ENCODE results near the gene PDE2A. TPM values are rescaled to one million over a fixed set of nuclear protein-coding genes. Genes with fewer than 3 reads are reported as not detected.
A peak's percentile ranks its signal among the peaks of the same experiment; 100 is the strongest.

The PDE2A gene
- total and polyA plus RNA-seq, 3 donors from 2014 or later, result 14.1 to 20.6 (median 15.2) TPM

DNA sequence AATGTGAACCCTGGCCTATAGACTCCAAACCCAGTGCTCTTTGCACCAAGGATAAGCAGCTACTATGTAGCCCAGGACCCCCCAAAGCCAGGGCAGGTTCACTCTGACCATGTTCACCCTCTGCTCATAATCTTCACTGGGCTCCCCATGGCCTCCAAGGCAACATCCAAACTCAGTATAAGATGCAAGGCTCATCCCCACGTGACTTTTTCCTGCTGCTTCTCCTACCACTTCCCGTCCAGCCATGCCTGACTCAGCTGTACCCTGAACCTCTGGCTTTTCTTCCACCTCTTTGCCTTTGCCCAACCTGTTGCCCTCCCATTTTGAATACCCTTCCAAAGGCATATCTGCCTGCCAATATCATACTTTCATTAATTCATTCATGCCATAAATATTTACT lies 27.8 kb downstream of the PDE2A start:
- H3K4me1 ChIP-seq, result peaks cover 13% of the 10 kb centered on the region
- WGBS, 2 donors, result 82 to 88% methylated on average over 2 of the region's 2 CpGs
- intact Hi-C loops (cut with DNase I; ENCODE audit: low total_unique reads), result no loop called here
- no peaks in the 10 kb centered on the region for H3K27me3 ChIP-seq
- H3K27ac ChIP-seq, result no peak overlapping the region
- no peaks in the 10 kb centered on the region for H3K36me3 ChIP-seq (ENCODE audit: low read depth, missing control alignments)
- TF ChIP-seq, protein P1, sequence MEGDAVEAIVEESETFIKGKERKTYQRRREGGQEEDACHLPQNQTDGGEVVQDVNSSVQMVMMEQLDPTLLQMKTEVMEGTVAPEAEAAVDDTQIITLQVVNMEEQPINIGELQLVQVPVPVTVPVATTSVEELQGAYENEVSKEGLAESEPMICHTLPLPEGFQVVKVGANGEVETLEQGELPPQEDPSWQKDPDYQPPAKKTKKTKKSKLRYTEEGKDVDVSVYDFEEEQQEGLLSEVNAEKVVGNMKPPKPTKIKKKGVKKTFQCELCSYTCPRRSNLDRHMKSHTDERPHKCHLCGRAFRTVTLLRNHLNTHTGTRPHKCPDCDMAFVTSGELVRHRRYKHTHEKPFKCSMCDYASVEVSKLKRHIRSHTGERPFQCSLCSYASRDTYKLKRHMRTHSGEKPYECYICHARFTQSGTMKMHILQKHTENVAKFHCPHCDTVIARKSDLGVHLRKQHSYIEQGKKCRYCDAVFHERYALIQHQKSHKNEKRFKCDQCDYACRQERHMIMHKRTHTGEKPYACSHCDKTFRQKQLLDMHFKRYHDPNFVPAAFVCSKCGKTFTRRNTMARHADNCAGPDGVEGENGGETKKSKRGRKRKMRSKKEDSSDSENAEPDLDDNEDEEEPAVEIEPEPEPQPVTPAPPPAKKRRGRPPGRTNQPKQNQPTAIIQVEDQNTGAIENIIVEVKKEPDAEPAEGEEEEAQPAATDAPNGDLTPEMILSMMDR (IDR thresholded peaks at IDR 0.05), result no peak
- TF ChIP-seq POLR2A (IDR thresholded peaks at IDR 0.05), result no peak
- no peaks in the 10 kb centered on the region for H3K9me3 ChIP-seq
- no peak for DNase-seq
- H3K4me3 ChIP-seq, result no peak overlapping the region

DNA sequence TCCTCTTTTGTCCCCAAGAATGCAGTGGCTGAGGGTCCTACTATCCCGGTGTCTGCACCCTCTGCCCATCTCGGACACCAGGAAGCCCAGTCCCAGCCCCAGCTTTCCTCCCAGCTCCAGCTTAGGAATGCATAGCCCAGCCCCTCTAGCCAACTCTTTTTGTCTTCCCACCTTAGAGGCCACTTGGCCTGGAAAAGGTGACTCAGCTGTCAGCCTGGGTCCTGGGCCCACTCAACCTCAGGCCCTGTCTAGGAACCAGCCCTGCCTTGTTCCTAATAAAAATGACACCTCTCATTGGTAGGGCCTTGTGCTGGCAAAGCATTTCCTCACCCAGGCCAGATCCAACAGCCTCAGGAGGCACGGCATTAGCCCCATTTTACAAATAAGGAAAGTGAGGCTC lies 28.2 kb downstream of the PDE2A start:
- peaks cover 13% of the 10 kb centered on the region for H3K4me1 ChIP-seq
- no peak overlapping the region for H3K4me3 ChIP-seq
- 87 to 96% methylated on average over 3 of the region's 3 CpGs for WGBS, 2 donors
- TF ChIP-seq, protein P1 (IDR thresholded peaks at IDR 0.05), result no peak
- no peak for TF ChIP-seq POLR2A (IDR thresholded peaks at IDR 0.05)
- no peak overlapping the region for H3K27ac ChIP-seq
- DNase-seq, result no peak
- no peaks in the 10 kb centered on the region for H3K36me3 ChIP-seq (ENCODE audit: low read depth, missing control alignments)
- no peaks in the 10 kb centered on the region for H3K27me3 ChIP-seq
- intact Hi-C loops (cut with DNase I; ENCODE audit: low total_unique reads), result no loop called here
- no peaks in the 10 kb centered on the region for H3K9me3 ChIP-seq

DNA sequence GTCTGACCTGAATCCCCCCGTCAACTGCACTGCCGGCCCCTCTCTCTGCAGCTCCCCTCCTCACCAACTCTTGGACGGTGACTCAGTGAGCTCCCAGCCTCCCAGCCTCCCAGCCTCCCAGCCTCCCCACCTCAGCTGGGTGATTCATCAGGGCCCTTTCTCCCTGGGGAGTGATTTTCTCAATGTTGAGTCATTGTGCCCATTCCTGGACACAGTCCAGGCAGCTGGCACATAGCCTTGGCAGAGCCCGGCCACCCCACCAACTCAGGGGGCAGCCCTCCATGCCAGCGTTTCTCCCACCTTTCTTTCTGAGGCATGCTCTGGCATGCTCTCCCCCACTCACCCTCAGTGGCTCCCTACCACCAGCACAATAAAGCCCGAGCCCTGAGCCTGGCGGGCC lies 30.7 kb downstream of the PDE2A start:
- H3K4me3 ChIP-seq, result peak overlapping the region in 1 of 2 donors; percentile 45
- no peaks in the 10 kb centered on the region for H3K9me3 ChIP-seq
- H3K27ac ChIP-seq, result no peak overlapping the region
- intact Hi-C loops (cut with DNase I; ENCODE audit: low total_unique reads), result loop anchor here (5.0 kb wide), 1 partner anchor 56 kb away; no protein-coding TSS in a partner anchor
- H3K4me1 ChIP-seq, result peaks cover 13% of the 10 kb centered on the region
- 64 to 66% methylated on average over 7 of the region's 7 CpGs for WGBS, 2 donors
- no peak for DNase-seq
- TF ChIP-seq POLR2A (IDR thresholded peaks at IDR 0.05), result no peak
- TF ChIP-seq, protein P1 (IDR thresholded peaks at IDR 0.05), result no peak
- H3K36me3 ChIP-seq (ENCODE audit: low read depth, missing control alignments), result no peaks in the 10 kb centered on the region
- H3K27me3 ChIP-seq, result no peaks in the 10 kb centered on the region

DNA sequence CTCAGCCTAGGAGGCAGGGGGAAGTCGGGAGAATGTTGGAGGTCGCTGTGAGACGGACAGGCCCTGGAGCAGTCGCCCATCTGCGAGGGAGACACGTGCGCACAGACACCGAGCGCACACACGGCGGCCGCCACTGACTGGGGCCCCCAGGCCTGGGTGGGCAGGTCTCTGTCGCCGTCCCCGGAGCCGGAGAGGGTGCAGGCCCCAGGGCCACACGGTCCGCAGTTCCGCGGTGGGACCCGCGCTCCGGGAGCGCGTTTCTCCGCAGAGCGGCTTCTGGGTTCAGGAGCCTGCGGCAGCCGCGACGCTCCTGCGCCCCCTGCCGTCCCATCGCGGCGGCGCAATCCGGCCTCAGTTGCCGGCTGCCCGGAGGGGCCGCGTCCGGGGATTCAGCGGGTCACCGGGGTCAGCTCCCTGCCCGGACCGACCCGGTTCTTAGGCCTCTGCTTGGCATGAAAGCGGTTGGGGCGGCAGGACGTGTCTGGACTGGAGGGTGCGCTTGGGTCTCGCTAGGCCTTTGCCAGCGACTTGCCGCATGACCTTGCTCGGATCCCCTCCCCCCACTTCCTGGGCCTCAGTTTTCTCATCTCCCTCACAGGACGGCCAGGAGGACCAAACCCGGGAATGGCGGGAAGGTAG lies 31.2 kb downstream of the PDE2A start:
- DNase-seq, result peak; percentile 51
- Histone ChIP-seq H3K4me1 (peaks cover 13% of the 10 kb centered on the region), H3K27ac (no peak overlapping the region), H3K4me3 (peak overlapping the region; percentile 32 to 45), H3K36me3 (ENCODE audit: low read depth, missing control alignments) (no peaks in the 10 kb centered on the region), H3K9me3 (no peaks in the 10 kb centered on the region), H3K27me3 (no peaks in the 10 kb centered on the region)
- intact Hi-C loops (cut with DNase I; ENCODE audit: low total_unique reads), result loop anchor here (5.0 kb wide), 1 partner anchor 56 kb away; no protein-coding TSS in a partner anchor
- TF ChIP-seq POLR2A (IDR thresholded peaks at IDR 0.05), result no peak
- TF ChIP-seq, protein P1 (IDR thresholded peaks at IDR 0.05), result peak; percentile 90 to 92 (median 92)
- 1 to 12% methylated on average over 10 to 55 of the region's 59 CpGs for WGBS, 2 donors
